NT2/D1 (cell line): ENCODE measurements around the gene PKN1.

ENCODE experiments used
- DNase-seq: peaks from one replicate; pipeline ENCODE4 v3.0.0-alpha.2; 2011; ENCODE audit warnings: low read depth, low spot score
- H3K27me3 ChIP-seq: 2 replicates; pipeline ENCODE4 v1.6.0; 2011; ENCODE audit warnings: mild to moderate bottlenecking; ENCODE audit not compliant: insufficient read length, insufficient read depth
- H3K36me3 ChIP-seq: 2 replicates; pipeline ENCODE4 v1.6.1; 2011; ENCODE audit warnings: mild to moderate bottlenecking, low read length, mixed read lengths; ENCODE audit not compliant: insufficient read depth, insufficient read length
- H3K4me1 ChIP-seq: 2 replicates; pipeline ENCODE4 v1.5.1; 2011; ENCODE audit not compliant: insufficient read depth, insufficient read length
- H3K4me3 ChIP-seq: 2 replicates; pipeline ENCODE4 v1.5.1; 2011; ENCODE audit warnings: low read depth; ENCODE audit not compliant: insufficient read length
- H3K9ac ChIP-seq: 2 replicates; pipeline ENCODE4 v1.6.0; 2011; ENCODE audit warnings: low read depth; ENCODE audit not compliant: insufficient read length
- H3K9me3 ChIP-seq: 2 replicates; pipeline ENCODE4 v1.5.1; 2011; ENCODE audit warnings: mild to moderate bottlenecking, low read length; ENCODE audit not compliant: insufficient read depth
- SUZ12 ChIP-seq: IDR thresholded peaks from 2 replicates; pipeline ENCODE4 v1.6.1; 2011; ENCODE audit not compliant: insufficient read length, insufficient read depth; ENCODE audit errors: extremely low read depth
- YY1 ChIP-seq: IDR thresholded peaks from 2 replicates; pipeline ENCODE4 v1.6.1; 2011; ENCODE audit not compliant: insufficient read length, insufficient read depth
- ZNF274 ChIP-seq: IDR thresholded peaks from 2 replicates; pipeline ENCODE4 v1.6.1; 2011; ENCODE audit warnings: mild to moderate bottlenecking, low read depth, low read length

Gene PKN1

GRCh38 chr19:14412324-14412995 lies 20.6 kb upstream of the PKN1 start:
- peak overlapping the region; percentile 38 for H3K9ac ChIP-seq
- H3K4me3 ChIP-seq: no peak overlapping the region
- H3K27me3 ChIP-seq: no peaks in the 10 kb centered on the region
- DNase-seq: no peak
- H3K36me3 ChIP-seq: peaks cover 92% of the 10 kb centered on the region
- H3K9me3 ChIP-seq: no peaks in the 10 kb centered on the region
- peaks cover 26% of the 10 kb centered on the region for H3K4me1 ChIP-seq
- no peak for TF ChIP-seq SUZ12
- TF ChIP-seq YY1: no peak
- no peak for TF ChIP-seq ZNF274

GRCh38 chr19:14412996-14413692 lies 20.0 kb upstream of the PKN1 start:
- peaks cover 85% of the 10 kb centered on the region for H3K36me3 ChIP-seq
- H3K9me3 ChIP-seq: no peaks in the 10 kb centered on the region
- peaks cover 26% of the 10 kb centered on the region for H3K4me1 ChIP-seq
- TF ChIP-seq SUZ12 (no peak), YY1 (no peak), ZNF274 (no peak)
- H3K27me3 ChIP-seq: no peaks in the 10 kb centered on the region
- no peak for DNase-seq
- no peak overlapping the region for H3K4me3 ChIP-seq
- no peak overlapping the region for H3K9ac ChIP-seq

- DNase-seq: no peak
- H3K36me3 ChIP-seq: peaks cover 79% of the 10 kb centered on the region
- no peaks in the 10 kb centered on the region for H3K9me3 ChIP-seq
- no peak for TF ChIP-seq ZNF274
- no peak for TF ChIP-seq YY1
- no peak for TF ChIP-seq SUZ12
- no peaks in the 10 kb centered on the region for H3K27me3 ChIP-seq
- no peak overlapping the region for H3K9ac ChIP-seq
- peaks cover 26% of the 10 kb centered on the region for H3K4me1 ChIP-seq
- no peak overlapping the region for H3K4me3 ChIP-seq
Observed at GRCh38 chr19:14413693-14414181, 19.4 kb upstream of the PKN1 start.

GRCh38 chr19:14414926-14415690 lies 18.0 kb upstream of the PKN1 start:
- no peak overlapping the region for H3K4me3 ChIP-seq
- H3K27me3 ChIP-seq: no peaks in the 10 kb centered on the region
- TF ChIP-seq ZNF274: no peak
- TF ChIP-seq YY1: no peak
- no peak for TF ChIP-seq SUZ12
- peaks cover 65% of the 10 kb centered on the region for H3K36me3 ChIP-seq
- peaks cover 26% of the 10 kb centered on the region for H3K4me1 ChIP-seq
- H3K9ac ChIP-seq: peak overlapping the region; percentile 8
- no peaks in the 10 kb centered on the region for H3K9me3 ChIP-seq
- DNase-seq: no peak

- Histone ChIP-seq H3K27me3 (no peaks in the 10 kb centered on the region), H3K36me3 (peaks cover 48% of the 10 kb centered on the region), H3K9me3 (no peaks in the 10 kb centered on the region), H3K9ac (peak overlapping the region; percentile 46), H3K4me3 (no peak overlapping the region), H3K4me1 (peaks cover 24% of the 10 kb centered on the region)
- no peak for DNase-seq
- no peak for TF ChIP-seq YY1
- no peak for TF ChIP-seq ZNF274
Observed at GRCh38 chr19:14416817-14417231, 16.3 kb upstream of the PKN1 start.

- TF ChIP-seq YY1 (no peak), ZNF274 (no peak), SUZ12 (no peak)
- Histone ChIP-seq H3K36me3 (peaks cover 29% of the 10 kb centered on the region), H3K4me3 (peak overlapping the region; percentile 90), H3K9ac (peak overlapping the region; percentile 95), H3K9me3 (no peaks in the 10 kb centered on the region), H3K4me1 (peaks cover 19% of the 10 kb centered on the region), H3K27me3 (no peaks in the 10 kb centered on the region)
- DNase-seq: no peak
Observed at GRCh38 chr19:14418856-14419105, 14.3 kb upstream of the PKN1 start.

GRCh38 chr19:14419106-14419813 lies 13.8 kb upstream of the PKN1 start, which contains the start of gene DDX39A:
Gene DDX39A, minus strand, starts transcription at chr19:14419341. Its CDS starts 6,121 bp downstream, at chr19:14413220.
- Histone ChIP-seq H3K9me3 (no peaks in the 10 kb centered on the region), H3K4me1 (peaks cover 17% of the 10 kb centered on the region), H3K4me3 (peak within 1 kb of the TSS; percentile 90), H3K27me3 (no peaks in the 10 kb centered on the region), H3K36me3 (peaks cover 25% of the 10 kb centered on the region), H3K9ac (peak within 1 kb of the TSS; percentile 95)
- TF ChIP-seq ZNF274 (no peak), YY1 (peak; percentile 84), SUZ12 (no peak)
- DNase-seq: peak; percentile 98
